Measurements from ENCODE around the gene UBQLN1.
"Not testable (repeated sequence)": the region's sequence is repeated elsewhere in the genome, so short reads cannot be mapped to it uniquely, and the experiment has no call there.

The UBQLN1 gene

GRCh38 chr9:83629433-83630104 is 78.2 kb downstream of the UBQLN1 start:
- no peak for DNase-seq

DNA sequence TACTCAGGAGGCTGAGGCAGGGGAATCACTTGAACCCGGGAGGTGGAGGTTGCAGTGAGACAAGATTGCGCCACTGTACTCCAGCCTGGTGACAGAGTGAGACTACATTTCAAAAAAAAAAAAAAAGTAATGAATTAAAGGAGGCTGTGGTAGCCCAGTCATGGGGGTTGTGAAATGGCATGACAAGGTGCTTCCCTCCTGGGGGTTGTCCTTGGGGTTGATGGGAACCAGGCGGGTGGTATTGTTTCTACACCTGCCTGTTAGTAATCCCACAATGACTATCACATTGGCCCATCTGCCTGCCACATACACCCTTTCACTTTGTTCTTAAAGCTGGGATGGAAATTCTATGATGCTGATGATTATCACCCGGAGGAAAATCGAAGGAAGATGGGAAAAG is 79.2 kb downstream of the UBQLN1 start:
- no peak for DNase-seq

DNA sequence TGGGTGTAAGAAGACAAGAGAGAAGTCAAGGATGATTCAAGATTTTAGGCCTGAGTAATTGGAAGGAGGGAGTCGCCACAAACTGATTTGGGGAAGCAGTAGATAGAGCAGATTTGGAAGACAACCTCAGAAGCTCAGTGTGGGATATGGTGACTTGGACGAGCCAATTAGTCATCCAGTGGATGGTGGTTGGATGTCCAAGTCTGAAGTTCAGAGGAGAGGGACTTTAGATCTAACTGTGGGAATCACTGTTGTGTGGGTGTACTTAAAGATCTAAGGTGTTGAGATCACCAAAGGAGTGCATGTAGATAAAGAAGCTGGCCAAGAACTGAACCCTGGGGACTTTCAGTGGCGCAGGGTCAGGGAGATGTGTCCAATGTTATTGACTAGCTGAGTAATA is 82.6 kb downstream of the UBQLN1 start:
- DNase-seq = no peak

DNA sequence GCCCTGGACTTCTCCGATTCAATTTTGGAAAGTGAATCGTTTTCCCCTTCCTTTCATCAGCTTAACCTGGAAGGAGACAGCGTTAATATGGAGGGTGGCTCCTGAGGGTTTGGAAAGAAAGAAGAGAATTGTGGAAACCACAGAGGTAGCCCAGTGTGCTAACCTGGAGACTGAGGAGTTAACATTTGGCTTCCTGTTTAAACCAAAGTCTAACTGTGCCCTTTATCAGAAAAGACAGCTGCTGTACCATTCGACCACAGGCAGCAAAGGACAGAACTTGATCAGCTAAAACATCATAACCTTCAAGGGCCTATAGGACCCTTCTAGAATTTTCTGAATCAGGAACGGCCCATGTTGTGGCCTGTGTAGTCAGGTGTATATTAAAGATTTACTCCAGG is 84.1 kb downstream of the UBQLN1 start:
- peak; percentile 41 for DNase-seq

GRCh38 chr9:83622939-83623678 is 84.6 kb downstream of the UBQLN1 start, which contains the start of gene IDNK:
IDNK (plus strand) TSS chr9:83623143; CDS start chr9:83623172, 29 bp downstream.
- DNase-seq = peak; percentile 62

- peak; percentile 61 for DNase-seq
Measured at GRCh38 chr9:83622433-83622938, 85.3 kb downstream of the UBQLN1 start.

DNA sequence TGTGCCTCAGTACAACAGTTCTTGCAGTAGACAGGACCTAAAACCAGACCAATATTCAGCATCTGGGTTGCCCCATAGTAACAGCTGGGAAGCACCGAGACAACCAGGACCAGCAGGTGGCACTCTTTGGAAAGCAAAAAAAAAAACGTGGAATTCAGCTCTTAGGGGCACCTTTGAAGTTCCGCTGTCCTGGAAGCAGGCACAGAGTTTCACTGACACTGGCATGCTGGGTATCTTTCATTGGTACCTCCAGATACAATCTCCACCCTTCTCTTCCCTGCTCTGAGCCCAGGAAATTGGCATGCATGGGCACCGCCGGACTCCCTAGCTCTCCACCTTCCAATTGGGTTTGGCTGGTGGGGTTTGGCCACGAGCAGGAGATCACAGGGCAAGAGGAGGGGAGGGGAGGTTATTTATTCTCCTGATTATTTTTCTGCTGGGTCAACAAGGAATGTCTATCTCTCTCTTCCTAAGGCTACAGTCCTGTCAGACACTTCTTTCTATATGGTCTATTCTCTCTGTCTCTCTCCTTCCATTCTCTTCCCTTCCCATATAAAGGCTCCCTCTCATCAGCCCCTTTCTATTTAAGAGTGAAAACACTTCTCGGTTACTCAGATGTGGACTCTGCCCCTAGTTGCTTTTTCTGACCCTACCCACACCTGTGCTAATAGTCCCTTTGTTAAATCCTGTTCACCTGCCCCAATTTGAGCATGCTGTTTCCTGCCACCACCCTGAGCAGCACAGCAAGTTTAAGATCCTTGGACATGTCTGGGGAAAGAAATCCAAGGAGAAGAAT is 86.7 kb downstream of the UBQLN1 start:
- DNase-seq = peak; percentile 42

- DNase-seq = no peak
Measured at GRCh38 chr9:83617299-83617698, 90.5 kb downstream of the UBQLN1 start.

- not testable (repeated sequence) for DNase-seq
Measured at GRCh38 chr9:83613298-83613697, 94.5 kb downstream of the UBQLN1 start.

Data from NCI-H1092 treated with DMSO at 0.1 percent for 48 hours (cell line).